Cerebellar nuclear complex (tissue), 1 donor: ENCODE measurements around the gene DPP10.

ENCODE experiments used
- DNase-seq, 2 experiments: peaks; one replicate each; lab custom pipeline; 2025; lab: John Stamatoyannopoulos, UW

The DPP10 gene

GRCh38 chr2:115568643-115569042 lies 1126.2 kb downstream of the DPP10 start:
- DNase-seq, result no peak

GRCh38 chr2:115569547-115569946 lies 1127.1 kb downstream of the DPP10 start:
- no peak for DNase-seq

GRCh38 chr2:115572746-115573145 lies 1130.3 kb downstream of the DPP10 start:
- no peak for DNase-seq

- no peak for DNase-seq
These were observed 1131.3 kb downstream of the DPP10 start for GRCh38 chr2:115573756-115574155.

- DNase-seq, result no peak
These were observed 1132.2 kb downstream of the DPP10 start for GRCh38 chr2:115574667-115575066.

- DNase-seq, result no peak
These were observed 1138.3 kb downstream of the DPP10 start for GRCh38 chr2:115580784-115581183.

- DNase-seq, result no peak
These were observed 1142.1 kb downstream of the DPP10 start for GRCh38 chr2:115584507-115584906.

- no peak for DNase-seq
These were observed 1154.4 kb downstream of the DPP10 start for GRCh38 chr2:115596659-115597375.

GRCh38 chr2:115603285-115603684 lies 1160.8 kb downstream of the DPP10 start:
- no peak for DNase-seq

GRCh38 chr2:115606350-115606749 lies 1163.9 kb downstream of the DPP10 start:
- no peak for DNase-seq

GRCh38 chr2:115609978-115610377 lies 1167.5 kb downstream of the DPP10 start:
- DNase-seq, result no peak

GRCh38 chr2:115610888-115611287 lies 1168.4 kb downstream of the DPP10 start:
- no peak for DNase-seq

GRCh38 chr2:115624332-115624731 lies 1181.9 kb downstream of the DPP10 start:
- no peak for DNase-seq

GRCh38 chr2:115634578-115634977 lies 1192.1 kb downstream of the DPP10 start:
- no peak for DNase-seq

- DNase-seq, result no peak
These were observed 1193.0 kb downstream of the DPP10 start for GRCh38 chr2:115635430-115635829.

GRCh38 chr2:115649731-115650130 lies 1207.3 kb downstream of the DPP10 start:
- no peak for DNase-seq

GRCh38 chr2:115650827-115651226 lies 1208.4 kb downstream of the DPP10 start:
- no peak for DNase-seq

GRCh38 chr2:115652652-115653051 lies 1210.2 kb downstream of the DPP10 start:
- no peak for DNase-seq

- DNase-seq, result no peak
These were observed 1211.9 kb downstream of the DPP10 start for GRCh38 chr2:115654362-115654761.

- DNase-seq, result no peak
These were observed 1235.7 kb downstream of the DPP10 start for GRCh38 chr2:115678129-115678528.

- DNase-seq, result no peak
These were observed 1241.9 kb downstream of the DPP10 start for GRCh38 chr2:115684345-115684744.

- no peak for DNase-seq
These were observed 1249.0 kb downstream of the DPP10 start for GRCh38 chr2:115691409-115691808.

GRCh38 chr2:115694651-115695050 lies 1252.2 kb downstream of the DPP10 start:
- no peak for DNase-seq

GRCh38 chr2:115733190-115733775 lies 1290.8 kb downstream of the DPP10 start:
- no peak for DNase-seq
